Naive thymus-derived CD4-positive, alpha-beta T cell (primary cell): Measurements from ENCODE around the gene CACHD1. TPM values are rescaled to one million over a fixed set of nuclear protein-coding genes. Genes with fewer than 3 reads are reported as not detected.
"Not testable (repeated sequence)": the region's sequence is repeated elsewhere in the genome, so short reads cannot be mapped to it uniquely, and the experiment has no call there.

ENCODE experiments used
- ATAC-seq: fragments of 150-1000 bp; cut with Tn5 transposase; 2 replicates; pipeline ENCODE4 v1.10.0; 2021; ENCODE audit warnings: mild to moderate bottlenecking, moderate library complexity
- CTCF ChIA-PET: fragments of 350-600 bp; sonication (Branson Sonifier 250); formaldehyde crosslinking; loops from one replicate; lab custom pipeline; 2021; ENCODE audit warnings: antibody characterized with exemption; lab: Charles Lee
- POLR2A ChIA-PET: fragments of 350-600 bp; sonication (Branson Sonifier 250); formaldehyde crosslinking; loops from one replicate; lab custom pipeline; 2021; ENCODE audit warnings: antibody characterized with exemption, inconsistent platforms; lab: Charles Lee
- DNase-seq, 9 donors: peaks; one replicate each; pipeline versions ENCODE4 v3.0.0 to v3.0.0-alpha.2; 2020 to 2022; ENCODE audit warnings: mixed read lengths in 1 of 9
- H3K27ac ChIP-seq: one replicate; pipeline ENCODE4 v1.7.0; 2013; ENCODE audit warnings: mild to moderate bottlenecking, low read depth, low read length, moderate library complexity
- H3K27me3 ChIP-seq, 2 donors: one replicate each; pipeline ENCODE4 v1.7.0; 2013; ENCODE audit warnings: low read length in 2 of 2, mild to moderate bottlenecking in 2 of 2, moderate library complexity in 2 of 2; ENCODE audit not compliant: control insufficient read depth in 2 of 2, insufficient read depth in 2 of 2
- H3K36me3 ChIP-seq, 3 experiments: 1 replicate in 2 of 3; 2 replicates in 1 of 3; pipeline ENCODE4 v1.7.0; 2013; ENCODE audit warnings: low read length in 3 of 3, mild to moderate bottlenecking in 3 of 3, moderate library complexity in 1 of 3; ENCODE audit not compliant: insufficient read depth in 3 of 3, control insufficient read depth in 2 of 3
- H3K4me1 ChIP-seq, 2 donors: one replicate each; pipeline ENCODE4 v1.7.0; 2013; ENCODE audit warnings: low read length in 2 of 2, mild to moderate bottlenecking in 2 of 2, moderate library complexity in 1 of 2; ENCODE audit not compliant: control insufficient read depth in 2 of 2, insufficient read depth in 2 of 2
- H3K4me3 ChIP-seq: 2 replicates; pipeline ENCODE4 v1.7.0; 2013; ENCODE audit warnings: mild to moderate bottlenecking, low read length
- H3K9me3 ChIP-seq, 3 experiments: 1 replicate in 2 of 3; 2 replicates in 1 of 3; pipeline ENCODE4 v1.7.0; 2013; ENCODE audit warnings: low read length in 3 of 3; ENCODE audit not compliant: control insufficient read depth in 2 of 3
- H3K27ac Mint-ChIP-seq, 9 donors: one replicate each; pipeline ENCODE4 v1.8.0; 2020 to 2022; ENCODE audit warnings: mixed read lengths in 9 of 9, mild to moderate bottlenecking in 8 of 9, moderate library complexity in 5 of 9, inconsistent platforms in 2 of 9
- H3K27me3 Mint-ChIP-seq, 5 donors: one replicate each; pipeline ENCODE4 v1.8.0; 2021 to 2022; ENCODE audit warnings: mixed read lengths in 5 of 5, mild to moderate bottlenecking in 1 of 5
- H3K36me3 Mint-ChIP-seq, 5 donors: one replicate each; pipeline ENCODE4 v1.8.0; 2020 to 2022; ENCODE audit warnings: mixed read lengths in 5 of 5, mild to moderate bottlenecking in 3 of 5, inconsistent platforms in 1 of 5
- H3K4me1 Mint-ChIP-seq, 7 donors: one replicate each; pipeline ENCODE4 v1.8.0; 2020 to 2022; ENCODE audit warnings: mixed read lengths in 7 of 7, mild to moderate bottlenecking in 3 of 7, inconsistent platforms in 1 of 7
- H3K4me3 Mint-ChIP-seq, 10 donors: one replicate each; pipeline ENCODE4 v1.8.0; 2020 to 2022; ENCODE audit warnings: mild to moderate bottlenecking in 10 of 10, mixed read lengths in 10 of 10, moderate library complexity in 6 of 10, inconsistent platforms in 2 of 10
- H3K9me3 Mint-ChIP-seq, 11 donors: one replicate each; pipeline ENCODE4 v1.8.0; 2020 to 2022; ENCODE audit warnings: mixed read lengths in 11 of 11, mild to moderate bottlenecking in 4 of 11, inconsistent platforms in 1 of 11, moderate library complexity in 1 of 11
- intact Hi-C, 2 donors: fragments of 100-400 bp; cut with micrococcal nuclease; formaldehyde crosslinking; loops; one replicate each; pipeline ENCODE4 v1.15.1; 2023
- polyA plus RNA-seq, 2 donors: library from polyadenylated mRNA; unstranded; fragments of 300-500 nt; fragmentation: Illumina TruSeq; gene quantifications; one replicate each; pipeline ENCODE4 v1.2.3, GENCODE V29; 2021
- total RNA-seq, 6 experiments: library from RNA in 5 of 6; stranded (reverse) in 5 of 6; gene quantifications; 1 replicate in 5 of 6; 2 replicates in 1 of 6; pipeline ENCODE4 v1.2.3 and lab custom pipeline; 2021 to 2026

CACHD1 gene
- total and polyA plus RNA-seq, 7 experiments from 2014 or later = 0.15 to 9.0 (median 3.4) TPM

GRCh38 chr1:64608651-64609048 lies 138.7 kb downstream of the CACHD1 start:
- H3K27ac ChIP-seq = no peak overlapping the region
- Mint-ChIP-seq H3K4me3 (no peak overlapping the region), H3K36me3 (peaks cover 0 to 33% (median 29%) of the 10 kb centered on the region in 5 donors), H3K27ac (no peak overlapping the region), H3K27me3 (peaks cover 0 to 2% (median 0%) of the 10 kb centered on the region in 5 donors), H3K4me1 (peaks cover 0 to 7% (median 0%) of the 10 kb centered on the region in 7 donors), H3K9me3 (peaks cover 1 to 20% (median 10%) of the 10 kb centered on the region in 11 donors)
- CTCF ChIA-PET = no interaction called here
- H3K4me1 ChIP-seq = no peaks in the 10 kb centered on the region
- intact Hi-C loops = no loop called here
- no peak overlapping the region for H3K4me3 ChIP-seq
- POLR2A ChIA-PET = interaction anchor here (0.8 kb wide), 1 partner anchor 16 kb away, joined by 3 read pairs; no protein-coding TSS in a partner anchor
- H3K36me3 ChIP-seq = no peaks in the 10 kb centered on the region
- no peak for DNase-seq
- H3K27me3 ChIP-seq = no peaks in the 10 kb centered on the region
- H3K9me3 ChIP-seq = peaks cover 0 to 4% (median 0%) of the 10 kb centered on the region in 3 experiments
- no peak for ATAC-seq

DNA sequence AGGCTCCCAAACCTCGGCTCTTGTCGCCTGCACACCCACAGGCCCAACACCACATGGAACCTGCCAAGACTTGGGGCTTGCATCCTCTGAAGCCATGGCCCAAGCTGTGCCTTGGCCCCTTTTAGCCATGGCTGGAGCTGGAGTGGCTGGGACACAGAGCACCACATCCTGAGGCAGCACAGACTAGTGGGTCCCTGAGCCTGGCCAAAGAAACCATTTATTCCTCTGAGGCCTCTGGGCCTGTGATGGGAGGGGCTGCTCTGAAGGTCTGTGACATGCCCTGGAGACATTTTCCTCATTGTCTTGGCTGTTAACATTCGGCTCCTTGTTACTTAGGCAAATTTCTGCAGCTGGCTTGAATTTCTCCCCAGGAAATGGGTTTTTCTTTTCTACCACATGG lies 141.0 kb downstream of the CACHD1 start:
- H3K27me3 Mint-ChIP-seq, POLR2A ChIA-PET, H3K9me3 ChIP-seq, ATAC-seq, H3K36me3 ChIP-seq, H3K4me3 ChIP-seq, H3K4me1 ChIP-seq, H3K27ac Mint-ChIP-seq, intact Hi-C loops, H3K4me3 Mint-ChIP-seq, CTCF ChIA-PET, H3K27me3 ChIP-seq, H3K27ac ChIP-seq, DNase-seq: not testable (repeated sequence)
- Mint-ChIP-seq H3K9me3 (peaks cover 1 to 20% (median 10%) of the 10 kb centered on the region in 11 donors), H3K4me1 (peaks cover 2 to 29% (median 13%) of the 10 kb centered on the region in 7 donors), H3K36me3 (peaks cover 0 to 42% (median 35%) of the 10 kb centered on the region in 5 donors)

GRCh38 chr1:64616039-64616438 lies 146.1 kb downstream of the CACHD1 start:
- Mint-ChIP-seq H3K27me3 (peaks cover 0 to 10% (median 0%) of the 10 kb centered on the region in 5 donors), H3K36me3 (peaks cover 0 to 51% (median 32%) of the 10 kb centered on the region in 5 donors), H3K9me3 (peaks cover 0 to 9% (median 6%) of the 10 kb centered on the region in 11 donors), H3K4me1 (peaks cover 2 to 36% (median 21%) of the 10 kb centered on the region in 7 donors), H3K27ac (peak overlapping the region in 4 of 9 donors; percentile 2 to 40 (median 19)), H3K4me3 (peak overlapping the region in 4 of 10 donors; percentile 3 to 33 (median 20))
- POLR2A ChIA-PET = no interaction called here
- Histone ChIP-seq H3K36me3 (no peaks in the 10 kb centered on the region), H3K9me3 (peaks cover 0 to under 1% (median 0%) of the 10 kb centered on the region in 3 experiments), H3K27me3 (no peaks in the 10 kb centered on the region), H3K4me3 (no peak overlapping the region), H3K27ac (no peak overlapping the region), H3K4me1 (no peaks in the 10 kb centered on the region)
- intact Hi-C loops = no loop called here
- ATAC-seq (no peak), DNase-seq (no peak)
- CTCF ChIA-PET = interaction anchor here (0.5 kb wide), 1 partner anchor 477 kb away, joined by 4 read pairs; no protein-coding TSS in a partner anchor

- Histone ChIP-seq H3K4me3 (no peak overlapping the region), H3K9me3 (no peaks in the 10 kb centered on the region), H3K4me1 (no peaks in the 10 kb centered on the region), H3K27ac (no peak overlapping the region), H3K27me3 (no peaks in the 10 kb centered on the region), H3K36me3 (no peaks in the 10 kb centered on the region)
- H3K9me3 Mint-ChIP-seq = no peaks in the 10 kb centered on the region
- intact Hi-C loops = no loop called here
- peaks cover 0 to 5% (median 0%) of the 10 kb centered on the region in 5 donors for H3K27me3 Mint-ChIP-seq
- peaks cover 0 to 21% (median 3%) of the 10 kb centered on the region in 5 donors for H3K36me3 Mint-ChIP-seq
- DNase-seq (no peak), ATAC-seq (no peak)
- H3K4me3 Mint-ChIP-seq = no peak overlapping the region
- no peak overlapping the region for H3K27ac Mint-ChIP-seq
- peaks cover 0 to 20% (median 5%) of the 10 kb centered on the region in 7 donors for H3K4me1 Mint-ChIP-seq
- POLR2A ChIA-PET = no interaction called here
- CTCF ChIA-PET = interaction anchor here (0.6 kb wide), 1 partner anchor 9 kb away, joined by 4 read pairs; no protein-coding TSS in a partner anchor
These were observed 153.8 kb downstream of the CACHD1 start for GRCh38 chr1:64623750-64624191.

DNA sequence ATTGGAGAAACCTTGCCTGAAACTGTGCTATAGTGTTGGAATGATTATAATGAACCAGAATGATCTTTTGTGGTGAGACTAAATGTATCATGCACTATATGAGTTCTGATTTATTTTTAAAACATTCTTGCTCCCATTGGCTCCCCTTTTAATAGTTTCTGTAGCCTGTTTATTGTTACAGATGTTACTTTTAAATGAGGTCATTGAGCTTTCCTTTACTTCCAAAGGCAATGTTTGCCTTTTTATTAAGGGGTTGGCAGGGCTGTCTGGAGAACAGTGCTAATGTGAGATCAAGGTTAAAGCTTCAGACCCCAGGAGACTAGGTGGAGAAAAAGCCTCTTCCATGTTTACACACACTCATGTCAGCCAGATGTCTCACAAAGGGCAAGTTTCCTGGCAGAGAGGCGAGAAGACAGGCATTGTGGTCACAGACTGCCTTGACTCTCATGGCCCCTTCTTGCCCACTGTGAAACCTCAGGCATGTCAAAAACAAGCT lies 154.3 kb downstream of the CACHD1 start:
- H3K4me1 Mint-ChIP-seq = peaks cover 0 to 22% (median 5%) of the 10 kb centered on the region in 7 donors
- intact Hi-C loops = no loop called here
- ATAC-seq (no peak), DNase-seq (no peak)
- peaks cover 0 to 3% (median 0%) of the 10 kb centered on the region in 5 donors for H3K27me3 Mint-ChIP-seq
- no peak overlapping the region for H3K4me3 Mint-ChIP-seq
- no peaks in the 10 kb centered on the region for H3K36me3 ChIP-seq
- no peaks in the 10 kb centered on the region for H3K9me3 ChIP-seq
- no peak overlapping the region for H3K27ac ChIP-seq
- H3K9me3 Mint-ChIP-seq = no peaks in the 10 kb centered on the region
- H3K4me3 ChIP-seq = no peak overlapping the region
- POLR2A ChIA-PET = no interaction called here
- H3K4me1 ChIP-seq = no peaks in the 10 kb centered on the region
- H3K36me3 Mint-ChIP-seq = peaks cover 0 to 21% (median 3%) of the 10 kb centered on the region in 5 donors
- no peaks in the 10 kb centered on the region for H3K27me3 ChIP-seq
- CTCF ChIA-PET = interaction anchor here (0.7 kb wide), 1 partner anchor 82 kb away, joined by 3 read pairs; no protein-coding TSS in a partner anchor
- H3K27ac Mint-ChIP-seq = no peak overlapping the region

GRCh38 chr1:64624808-64625207 lies 154.9 kb downstream of the CACHD1 start:
- Histone ChIP-seq H3K27me3 (no peaks in the 10 kb centered on the region), H3K27ac (no peak overlapping the region), H3K4me1 (no peaks in the 10 kb centered on the region), H3K9me3 (no peaks in the 10 kb centered on the region), H3K36me3 (no peaks in the 10 kb centered on the region), H3K4me3 (no peak overlapping the region)
- Mint-ChIP-seq H3K27me3 (peaks cover 0 to 3% (median 0%) of the 10 kb centered on the region in 5 donors), H3K4me3 (no peak overlapping the region), H3K27ac (peak overlapping the region in 1 of 9 donors; percentile 4), H3K36me3 (peaks cover 0 to 21% (median 3%) of the 10 kb centered on the region in 5 donors), H3K9me3 (no peaks in the 10 kb centered on the region), H3K4me1 (peaks cover 2 to 25% (median 8%) of the 10 kb centered on the region in 7 donors)
- ATAC-seq = no peak
- intact Hi-C loops = no loop called here
- CTCF ChIA-PET = interaction anchor here (0.5 to 0.7 kb wide), 2 partner anchors 32 to 82 kb away, joined by 3 read pairs; no protein-coding TSS in a partner anchor
- DNase-seq = no peak
- POLR2A ChIA-PET = no interaction called here
